ENCODE measurements around the gene CABP2.

- no peak for TF ChIP-seq CTCF (IDR thresholded peaks at IDR 0.05; ENCODE audit: borderline replicate concordance, extremely low read depth, low read length, poor library complexity, severe bottlenecking)
- no peak for TF ChIP-seq EZH2 (IDR thresholded peaks at IDR 0.05; ENCODE audit: borderline replicate concordance, low read depth, low read length, severe bottlenecking)
Observed at GRCh38 chr11:67542169-67542568, 18.9 kb upstream of the CABP2 start.

All from DND-41 (cell line).